Left ventricle myocardium superior (tissue), 1 donor: ENCODE results near the gene SPATS2. TPM values are rescaled to one million over a fixed set of nuclear protein-coding genes. Genes with fewer than 3 reads are reported as not detected.
"Not testable (repeated sequence)": the region's sequence is repeated elsewhere in the genome, so short reads cannot be mapped to it uniquely, and the experiment has no call there.

Experiments used
- ATAC-seq: fragments of 200-7000 bp; cut with Tn5 transposase; one replicate; pipeline ENCODE4 v1.9.1; 2020; ENCODE audit warnings: mild to moderate bottlenecking, moderate library complexity
- DNase-seq: peaks from one replicate; pipeline ENCODE4 v3.0.0-alpha.2; 2020
- intact Hi-C: fragments of 100-400 bp; cut with micrococcal nuclease; formaldehyde crosslinking; loops from one replicate; pipeline ENCODE4 v1.11.0; 2022
- total RNA-seq: library from RNA; stranded (reverse); fragmentation: NEBNext Ultra II Directional; extraction: Animal tissue kit (Norgen Biotek cat#: 25700); gene quantifications from one replicate; pipeline ENCODE4 v1.2.1, GENCODE V29; 2021
- donor health status: DM: no; HTN: yes; CAD: no; lungs with severe emphysema.

Gene SPATS2
- total RNA-seq, 1 donor from 2014 or later = 5.7 TPM

DNA sequence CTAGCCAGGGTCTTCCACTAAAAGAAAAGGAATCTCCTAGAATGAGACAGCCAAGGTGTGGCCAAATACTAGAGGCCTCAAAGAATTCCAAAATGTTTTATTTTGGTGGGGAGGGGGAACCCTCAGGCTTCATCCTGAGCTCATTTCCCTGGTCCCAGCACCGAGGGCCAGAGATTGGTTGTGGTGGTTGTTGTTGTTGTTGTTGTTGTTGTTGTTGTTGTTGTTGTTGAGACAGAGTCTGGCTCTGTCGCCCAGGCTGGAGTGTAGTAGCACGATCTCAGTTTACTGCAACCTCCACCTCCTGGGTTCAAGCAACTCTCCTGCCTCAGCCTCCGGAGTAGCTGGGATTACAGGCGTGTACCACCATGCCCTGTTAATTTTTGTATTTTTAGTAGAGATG is 166.9 kb downstream of the SPATS2 start:
- DNase-seq, ATAC-seq, intact Hi-C loops: not testable (repeated sequence)

DNA sequence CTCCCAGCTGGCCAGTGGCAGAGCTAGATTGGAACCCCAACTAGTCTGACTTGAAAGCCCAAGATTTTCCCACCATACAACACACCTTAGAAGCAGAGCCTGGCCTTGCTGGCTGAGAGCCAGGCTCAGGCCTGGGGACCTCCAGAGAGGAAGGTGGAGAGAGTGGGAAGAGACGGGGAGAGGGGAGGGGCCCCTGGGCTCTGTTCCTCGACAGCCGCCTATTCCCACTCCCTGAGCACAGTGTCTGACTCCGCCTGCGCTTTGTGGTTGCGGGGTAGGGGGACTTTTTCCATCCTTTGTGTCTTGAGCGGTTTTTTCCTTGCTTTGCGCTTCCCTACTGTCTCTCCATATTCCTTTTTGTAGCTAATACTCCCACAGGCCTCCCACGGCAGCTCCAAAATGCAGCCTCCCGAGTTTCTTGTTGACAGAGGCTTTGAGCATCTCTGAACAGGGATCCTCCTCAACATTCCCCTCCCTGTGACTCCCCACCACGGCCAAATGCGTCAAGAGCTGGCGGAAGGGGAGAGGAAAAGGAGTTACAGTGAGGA is 167.5 kb downstream of the SPATS2 start:
- intact Hi-C loops = no loop called here
- no peak for ATAC-seq
- DNase-seq = peak; percentile 18

GRCh38 chr12:49535921-49536525 is 168.8 kb downstream of the SPATS2 start:
- no peak for ATAC-seq
- no peak for DNase-seq
- intact Hi-C loops = no loop called here

DNA sequence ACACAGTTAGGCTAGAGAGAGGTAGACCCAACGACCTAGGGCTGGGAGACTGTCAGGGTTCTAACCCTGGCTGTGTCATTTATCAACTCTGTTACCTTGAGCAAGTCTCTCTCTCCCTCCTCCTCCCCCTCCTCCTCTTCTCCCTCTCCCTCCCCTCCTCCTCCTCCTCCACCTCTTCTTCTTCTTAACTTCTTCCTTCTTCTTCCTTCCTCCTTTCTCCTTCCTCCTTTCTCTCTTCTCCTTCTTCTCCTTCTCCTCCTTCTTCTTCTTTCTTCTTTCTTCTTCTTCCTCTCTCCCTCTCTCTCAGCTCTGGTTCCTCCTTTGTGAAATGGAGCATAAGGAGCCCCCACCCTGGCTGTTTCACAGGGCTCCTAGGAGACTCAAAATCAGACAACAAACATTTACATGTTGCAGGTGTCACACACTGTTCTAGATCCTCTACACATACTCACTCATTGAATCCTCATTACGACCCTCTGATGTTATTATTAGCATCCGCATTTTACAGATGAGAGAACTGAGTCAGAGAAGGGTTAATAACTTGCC is 169.3 kb downstream of the SPATS2 start:
- no peak for DNase-seq
- no peak for ATAC-seq
- intact Hi-C loops = no loop called here

GRCh38 chr12:49537231-49537751 is 170.0 kb downstream of the SPATS2 start:
- DNase-seq (peak; percentile 20), ATAC-seq (no peak)
- intact Hi-C loops = no loop called here

GRCh38 chr12:49537752-49538509 is 170.7 kb downstream of the SPATS2 start:
- DNase-seq (peak; percentile 44), ATAC-seq (peak; percentile 29)
- intact Hi-C loops = no loop called here

DNA sequence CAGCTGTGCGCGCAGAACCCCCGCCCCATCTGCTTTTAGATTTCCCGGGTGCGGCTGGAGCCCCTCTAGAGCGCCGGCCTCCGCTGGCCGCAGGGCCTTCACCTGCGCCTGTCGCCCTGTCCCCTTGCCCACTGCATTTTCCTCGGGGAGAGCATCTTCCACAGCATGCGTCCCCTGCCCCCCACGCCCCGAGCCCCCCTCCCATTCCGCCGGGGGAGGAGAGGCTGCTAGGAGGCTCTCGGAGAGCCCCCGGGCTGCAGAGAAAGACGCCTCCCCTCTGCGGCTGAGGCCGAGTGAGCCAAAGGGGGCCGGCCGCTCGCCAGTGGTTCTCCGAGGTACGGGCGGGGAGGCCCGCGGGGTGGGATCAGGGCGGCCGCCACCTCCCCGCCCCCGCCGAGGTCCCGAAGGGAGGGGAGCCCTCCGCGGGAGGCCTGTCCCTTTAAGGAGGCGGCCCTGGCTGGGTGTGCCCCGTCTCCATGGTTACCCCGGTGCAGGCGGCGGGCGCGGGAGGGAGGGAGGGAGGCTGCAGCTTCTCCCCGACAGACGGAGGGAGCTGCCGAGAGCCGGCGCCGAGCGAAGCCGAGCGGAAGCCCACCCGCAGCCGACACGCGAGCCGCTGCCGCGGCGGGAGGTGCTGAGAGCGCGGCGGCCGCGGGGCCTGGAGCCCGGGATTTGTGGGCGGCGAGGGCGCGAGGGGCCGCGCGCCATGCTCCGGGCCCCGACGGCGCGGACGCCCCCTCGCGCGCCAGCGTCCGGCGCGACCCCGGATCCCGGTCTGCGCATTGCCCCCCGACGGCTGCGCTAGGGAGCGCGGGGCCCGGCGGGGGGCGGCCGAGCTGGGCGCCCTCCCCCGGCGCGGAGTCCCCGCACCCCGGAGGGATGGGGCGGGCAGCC is 171.5 kb downstream of the SPATS2 start, which contains the start of gene KCNH3:
Gene KCNH3, plus strand, starts transcription at position 521 of the 894 bp plus-strand sequence. CDS start 387 bp downstream, outside the sequence.
- DNase-seq (peak; percentile 87), ATAC-seq (peak; percentile 86)
- intact Hi-C loops = no loop called here

DNA sequence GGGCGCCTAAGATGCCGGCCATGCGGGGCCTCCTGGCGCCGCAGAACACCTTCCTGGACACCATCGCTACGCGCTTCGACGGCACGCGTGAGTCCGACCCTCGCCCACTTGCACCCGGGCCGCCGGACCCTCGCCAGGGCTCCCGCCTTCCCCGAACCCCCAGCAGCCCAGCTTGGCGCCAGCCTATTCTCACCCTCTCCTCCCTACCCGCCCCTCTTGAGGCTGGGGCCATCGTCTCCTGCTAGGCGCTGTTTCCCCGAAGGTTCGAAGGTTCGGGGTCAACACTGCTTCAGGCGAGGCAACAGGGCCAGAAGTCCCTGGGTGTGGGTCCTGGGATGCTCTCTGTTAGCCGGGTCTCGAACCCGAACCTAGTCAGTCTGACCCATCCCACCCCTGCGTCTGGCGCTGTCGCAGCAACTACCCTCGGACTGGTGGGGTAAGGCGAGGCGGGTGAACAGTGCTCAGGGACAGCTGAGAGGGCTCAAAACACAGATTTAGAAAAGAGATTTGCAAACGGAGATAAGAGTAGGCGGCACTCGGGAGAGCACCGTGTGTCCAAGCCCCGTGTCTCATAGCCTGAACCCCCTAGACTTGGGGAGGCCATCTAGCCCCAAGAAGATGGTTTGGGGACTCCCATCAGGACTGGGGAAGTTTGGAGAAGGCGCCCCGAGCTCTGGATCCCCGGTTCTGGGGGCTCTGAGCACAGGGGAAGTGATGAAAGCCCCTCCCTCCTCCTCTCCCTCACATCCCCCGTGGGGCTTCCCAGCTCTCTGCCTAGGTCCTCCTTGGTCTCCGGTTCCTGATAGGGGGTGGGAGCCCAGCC is 172.4 kb downstream of the SPATS2 start:
- ATAC-seq (no peak), DNase-seq (peak; percentile 25)
- intact Hi-C loops = no loop called here

- no peak for ATAC-seq
- peak; percentile 20 for DNase-seq
- intact Hi-C loops = no loop called here
Measured at GRCh38 chr12:49540229-49541139, 173.2 kb downstream of the SPATS2 start.

DNA sequence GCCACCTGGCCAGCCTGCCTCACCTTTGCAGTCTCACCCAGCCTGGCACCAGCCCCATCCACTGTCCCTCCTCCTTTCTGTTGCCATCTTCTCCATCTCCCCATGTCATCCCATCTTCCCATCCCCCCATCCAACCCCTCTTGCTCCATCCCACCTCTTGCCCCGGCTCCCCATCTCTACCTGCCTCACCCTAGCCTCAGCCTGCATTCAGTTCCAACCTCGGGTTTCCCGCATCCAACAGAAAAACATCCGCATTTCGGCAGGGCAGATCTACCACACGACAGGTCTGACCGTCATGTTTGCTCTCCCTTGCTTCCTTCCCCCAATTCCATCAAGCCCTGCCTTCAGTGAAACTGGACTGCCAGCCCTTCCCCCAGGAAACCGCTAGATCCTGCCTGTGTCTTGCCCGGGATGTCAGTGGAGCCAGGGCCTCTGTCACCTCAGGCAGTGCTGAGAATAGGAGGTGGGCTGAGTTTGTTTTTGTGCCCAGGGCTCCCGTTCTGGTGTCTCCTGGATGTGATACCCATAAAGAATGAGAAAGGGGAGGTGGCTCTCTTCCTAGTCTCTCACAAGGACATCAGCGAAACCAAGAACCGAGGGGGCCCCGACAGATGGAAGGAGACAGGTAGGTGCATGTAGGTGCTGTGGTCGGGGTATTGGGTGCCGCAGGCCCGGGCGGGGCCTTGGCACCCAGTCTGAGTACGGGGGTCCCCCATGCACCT is 174.0 kb downstream of the SPATS2 start:
- ATAC-seq (no peak), DNase-seq (no peak)
- intact Hi-C loops = no loop called here

- peak; percentile 8 for DNase-seq
- no peak for ATAC-seq
- intact Hi-C loops = no loop called here
Measured at GRCh38 chr12:49541911-49542505, 174.7 kb downstream of the SPATS2 start.

GRCh38 chr12:49542592-49543160 is 175.4 kb downstream of the SPATS2 start:
- ATAC-seq = no peak
- intact Hi-C loops = no loop called here
- DNase-seq = peak; percentile 19

DNA sequence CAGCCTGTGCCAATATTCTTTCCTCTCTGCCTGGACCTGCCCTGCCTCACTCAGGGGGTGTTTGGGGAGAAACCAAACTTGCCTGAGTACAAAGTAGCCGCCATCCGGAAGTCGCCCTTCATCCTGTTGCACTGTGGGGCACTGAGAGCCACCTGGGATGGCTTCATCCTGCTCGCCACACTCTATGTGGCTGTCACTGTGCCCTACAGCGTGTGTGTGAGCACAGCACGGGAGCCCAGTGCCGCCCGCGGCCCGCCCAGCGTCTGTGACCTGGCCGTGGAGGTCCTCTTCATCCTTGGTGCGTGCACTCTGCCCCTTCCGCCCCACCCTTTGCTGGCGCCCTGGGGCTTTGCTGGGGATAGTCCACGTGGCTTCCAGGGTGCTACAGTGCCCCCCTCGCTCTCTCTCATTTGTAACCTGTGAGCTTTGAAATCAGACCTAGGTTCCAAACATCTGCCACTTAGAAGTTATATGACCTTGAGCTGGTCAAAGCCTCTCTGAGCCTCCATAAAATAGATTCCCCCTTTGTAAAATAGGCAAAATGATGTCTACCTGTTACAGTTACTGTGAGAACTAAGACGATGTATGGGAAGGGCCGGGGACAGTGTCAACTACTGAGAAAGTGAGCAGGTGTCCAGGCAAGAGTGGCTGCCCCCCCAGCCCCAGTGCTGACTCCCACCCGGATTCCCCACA is 176.1 kb downstream of the SPATS2 start:
- ATAC-seq (no peak), DNase-seq (peak; percentile 20)
- intact Hi-C loops = no loop called here

GRCh38 chr12:49543914-49544815 is 176.9 kb downstream of the SPATS2 start:
- intact Hi-C loops = no loop called here
- DNase-seq (peak; percentile 23), ATAC-seq (no peak)
